ENCODE measurements around the gene FALEC.

GRCh38 chr1:150487763-150488115, 27.8 kb upstream of the FALEC start:
- TF ChIP-seq CTCF (conservative IDR thresholded peaks at IDR 0.05; ENCODE audit: low read depth in 2 of 2) (no peak), POLR2AphosphoS5 (IDR thresholded peaks at IDR 0.05; ENCODE audit: low read depth) (no peak), EZH2phosphoT487 (IDR thresholded peaks at IDR 0.05; ENCODE audit: unreplicated experiment) (no peak)

Measured in GM23338 (cell line).